B cell (primary cell): ENCODE measurements around the gene HIC2. TPM values are rescaled to one million over a fixed set of nuclear protein-coding genes. Genes with fewer than 3 reads are reported as not detected.

Source experiments
- ATAC-seq: fragments of 200-7000 bp; cut with Tn5 transposase; one replicate; pipeline ENCODE4 v1.10.0; 2021; ENCODE audit warnings: low read depth, mild to moderate bottlenecking, moderate number of reproducible peaks, moderate library complexity
- CTCF ChIA-PET: fragments of 350-600 bp; sonication (Branson Sonifier 250); formaldehyde crosslinking; loops from one replicate; lab custom pipeline; 2021; ENCODE audit warnings: antibody characterized with exemption, inconsistent platforms; lab: Charles Lee
- POLR2A ChIA-PET: fragments of 350-600 bp; sonication (Branson Sonifier 250); formaldehyde crosslinking; loops from one replicate; lab custom pipeline; 2021; ENCODE audit warnings: antibody characterized with exemption; lab: Charles Lee
- DNase-seq: peaks from one replicate; pipeline ENCODE4 v3.0.0; 2013
- H2AFZ ChIP-seq: 2 replicates; pipeline ENCODE4 v1.6.1; 2012; ENCODE audit warnings: mild to moderate bottlenecking, low read depth, low read length; ENCODE audit not compliant: insufficient read depth, poor library complexity, severe bottlenecking
- H3K27ac ChIP-seq, 2 donors: 1 replicate in 1 of 2; 2 replicates in 1 of 2; pipeline ENCODE4 v1.5.1; 2012 to 2013; ENCODE audit warnings: low read length in 2 of 2, mild to moderate bottlenecking in 2 of 2, moderate library complexity in 1 of 2
- H3K27me3 ChIP-seq, 4 experiments: fragments of 200-600 bp in 1 of 4; sonication (generic) in 1 of 4; replicated peaks in 1 of 4; 1 replicate in 2 of 4; 2 replicates in 2 of 4; pipeline versions ENCODE4 v1.6.1 to v1.7.0; 2013 to 2016; ENCODE audit warnings: low read length in 3 of 4, mild to moderate bottlenecking in 2 of 4, mixed read lengths in 1 of 4, moderate library complexity in 1 of 4; ENCODE audit not compliant: insufficient read depth in 4 of 4, control insufficient read depth in 3 of 4; ENCODE audit errors: control extremely low read depth in 1 of 4
- H3K36me3 ChIP-seq, 2 experiments: replicated peaks in 1 of 2; 1 replicate in 1 of 2; 2 replicates in 1 of 2; pipeline versions ENCODE4 v1.6.1 to v1.7.1; 2013; ENCODE audit warnings: low read length in 1 of 2; ENCODE audit not compliant: insufficient read depth in 2 of 2, control insufficient read depth in 1 of 2; ENCODE audit errors: control extremely low read depth in 1 of 2, extremely low read depth in 1 of 2
- H3K4me1 ChIP-seq, 2 donors: fragments of 200-600 bp in 1 of 2; sonication (generic) in 1 of 2; 1 replicate in 1 of 2; 2 replicates in 1 of 2; pipeline versions ENCODE4 v1.5.1 to v1.6.1; 2013 to 2017; ENCODE audit warnings: low read length in 2 of 2; ENCODE audit not compliant: control insufficient read depth in 2 of 2, insufficient read depth in 2 of 2
- H3K4me2 ChIP-seq: replicated peaks from 2 replicates; pipeline ENCODE3; 2012; ENCODE audit warnings: mild to moderate bottlenecking, low read depth, low read length; ENCODE audit not compliant: poor library complexity, severe bottlenecking
- H3K4me3 ChIP-seq, 5 experiments: fragments of 200-600 bp in 1 of 5; sonication (generic) in 1 of 5; 1 replicate in 3 of 5; 2 replicates in 2 of 5; pipeline versions ENCODE4 v1.5.1 to v1.7.0; 2011 to 2016; ENCODE audit warnings: low read length in 4 of 5, mild to moderate bottlenecking in 4 of 5, low read depth in 2 of 5, control low read depth in 1 of 5, moderate library complexity in 1 of 5; ENCODE audit not compliant: insufficient read depth in 1 of 5; ENCODE audit errors: control extremely low read depth in 1 of 5, extremely low read depth in 1 of 5
- H3K79me2 ChIP-seq: fragments of 200-600 bp; sonication (generic); one replicate; pipeline ENCODE4 v1.6.0; 2016; ENCODE audit warnings: low read length; ENCODE audit not compliant: control insufficient read depth, insufficient read depth
- H3K9ac ChIP-seq: fragments of 200-600 bp; sonication (generic); 2 replicates; pipeline ENCODE4 v1.6.1; 2017; ENCODE audit warnings: mild to moderate bottlenecking, low read length, moderate library complexity
- H3K9me3 ChIP-seq, 3 donors: one replicate each; pipeline versions ENCODE4 v1.6.1 to v1.7.1; 2013; ENCODE audit warnings: low read length in 2 of 3; ENCODE audit not compliant: control insufficient read depth in 2 of 3, insufficient read depth in 1 of 3; ENCODE audit errors: control extremely low read depth in 1 of 3
- H4K20me1 ChIP-seq: 2 replicates; pipeline ENCODE4 v1.6.0; 2012; ENCODE audit warnings: mild to moderate bottlenecking, low read length; ENCODE audit not compliant: insufficient read depth, control insufficient read depth, poor library complexity, severe bottlenecking
- H3K27ac Mint-ChIP-seq: one replicate; pipeline ENCODE4 v1.8.0; 2021; ENCODE audit warnings: mixed read lengths
- H3K27me3 Mint-ChIP-seq: one replicate; pipeline ENCODE4 v1.8.0; 2021; ENCODE audit warnings: mixed read lengths
- H3K4me1 Mint-ChIP-seq: one replicate; pipeline ENCODE4 v1.8.0; 2021; ENCODE audit warnings: mixed read lengths
- H3K4me3 Mint-ChIP-seq: one replicate; pipeline ENCODE4 v1.8.0; 2021; ENCODE audit warnings: mixed read lengths
- H3K9me3 Mint-ChIP-seq: one replicate; pipeline ENCODE4 v1.8.0; 2022; ENCODE audit warnings: mixed read lengths; ENCODE audit not compliant: insufficient read depth
- CTCF ChIP-seq: fragments of 200-600 bp; IDR thresholded peaks from one replicate; pipeline ENCODE4 v1.8.0; 2022; ENCODE audit warnings: antibody characterized with exemption, mild to moderate bottlenecking
- EZH2 ChIP-seq: IDR thresholded peaks from 2 replicates; pipeline ENCODE4 v1.6.1; 2012; ENCODE audit warnings: borderline replicate concordance, low read depth, mild to moderate bottlenecking, moderate library complexity, low read length; ENCODE audit not compliant: insufficient read depth, poor library complexity, severe bottlenecking
- WGBS: methylation state at CpG from one replicate; pipeline ENCODE4 v1.1.5; 2013; ENCODE audit warnings: missing lambda C conversion rate; ENCODE audit not compliant: insufficient coverage; 5-methylcytosine and 5-hydroxymethylcytosine counted together
- intact Hi-C: fragments of 100-400 bp; cut with micrococcal nuclease; formaldehyde crosslinking; loops from one replicate; pipeline ENCODE4 v1.10.0; 2022
- polyA plus RNA-seq: library from polyadenylated mRNA; depleted of rRNA; stranded (reverse); fragments of >200 nt; gene quantifications from 2 replicates; pipeline ENCODE4 v1.2.3, GENCODE V29; 2012
- total RNA-seq, 2 donors: library from RNA; stranded (reverse); fragments of 120-200 nt in 1 of 2; gene quantifications; 1 replicate in 1 of 2; 2 replicates in 1 of 2; pipeline versions ENCODE4 v1.2.3 to v1.2.4, GENCODE V29; 2013 to 2022

HIC2 gene
- total and polyA plus RNA-seq, 2 donors (not counting 1 experiment from before 2014, with no cell fraction given) = 2.9 to 8.1 TPM

GRCh38 chr22:21443735-21444421 is 26.7 kb downstream of the HIC2 start:
- no peak for DNase-seq
- no peak overlapping the region for H3K9ac ChIP-seq

More at GRCh38 chr22:21443735-21444421, 26.7 kb downstream of the HIC2 start:
- Histone ChIP-seq H3K36me3 (peaks cover 0 to 27% of the 10 kb centered on the region in 2 experiments), H4K20me1 (peaks cover 9% of the 10 kb centered on the region), H3K4me2 (no peak overlapping the region), H3K4me1 (no peaks in the 10 kb centered on the region), H3K27ac (no peak overlapping the region), H3K4me3 (no peak overlapping the region), H3K79me2 (no peaks in the 10 kb centered on the region), H2AFZ (no peak overlapping the region), H3K27me3 (no peaks in the 10 kb centered on the region), H3K9me3 (no peaks in the 10 kb centered on the region)
- no peak overlapping the region for H3K27ac Mint-ChIP-seq
- intact Hi-C loops = no loop called here
- 98% methylated on average over 14 of the region's 16 CpGs for WGBS
- CTCF ChIA-PET = no interaction called here
- no peaks in the 10 kb centered on the region for H3K9me3 Mint-ChIP-seq
- no peak overlapping the region for H3K4me3 Mint-ChIP-seq
- ATAC-seq = no peak
- no peaks in the 10 kb centered on the region for H3K4me1 Mint-ChIP-seq
- TF ChIP-seq EZH2 = no peak
- TF ChIP-seq CTCF = no peak
- no peaks in the 10 kb centered on the region for H3K27me3 Mint-ChIP-seq
- POLR2A ChIA-PET = no interaction called here
